Measurements from ENCODE around the gene DNAJC4. TPM values are rescaled to one million over a fixed set of nuclear protein-coding genes. Genes with fewer than 3 reads are reported as not detected.
A peak's percentile ranks its signal among the peaks of the same experiment; 100 is the strongest.

DNAJC4 gene
- polyA plus RNA-seq, 2 of the 4 experiments (the other 2 are of a cell fraction), result 9.8 to 16.2 TPM

DNA sequence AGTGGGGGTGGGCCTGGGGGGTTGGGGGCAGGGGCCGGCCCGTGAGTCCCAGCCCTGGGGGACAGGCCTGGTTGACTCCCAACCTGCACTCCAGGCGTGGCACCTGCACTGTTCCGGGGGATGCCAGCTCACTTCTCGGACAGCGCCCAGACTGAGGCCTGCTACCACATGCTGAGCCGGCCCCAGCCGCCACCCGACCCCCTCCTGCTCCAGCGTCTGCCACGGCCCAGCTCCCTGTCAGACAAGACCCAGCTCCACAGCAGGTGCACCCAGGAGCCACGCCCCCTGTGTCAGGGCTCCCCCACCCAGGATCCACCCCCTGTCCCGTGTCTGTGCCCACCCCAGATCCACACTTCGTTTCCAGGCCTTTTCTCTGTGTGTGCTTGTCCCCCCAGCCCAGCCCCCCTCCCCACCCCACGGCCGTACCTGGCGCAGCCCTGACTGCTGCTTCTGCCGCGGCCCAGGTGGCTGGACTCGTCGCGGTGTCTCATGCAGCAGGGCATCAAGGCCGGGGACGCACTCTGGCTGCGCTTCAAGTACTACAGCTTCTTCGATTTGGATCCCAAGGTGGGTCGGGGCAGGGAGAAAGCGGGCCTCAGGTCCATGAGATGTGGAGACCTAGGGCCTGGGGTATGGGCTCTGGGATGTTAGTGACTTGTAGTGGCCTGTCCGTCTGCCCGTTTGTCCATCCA, 19.0 kb upstream of the DNAJC4 start (continued):
- TF ChIP-seq ELK1 (IDR thresholded peaks at IDR 0.05; ENCODE audit: low read depth, low read length), result no peak

- Histone ChIP-seq H3K4me3 (no peak overlapping the region), H3K4me2 (no peak overlapping the region), H3K4me1 (no peaks in the 10 kb centered on the region), H3K9me3 (no peaks in the 10 kb centered on the region), H3K27ac (no peak overlapping the region)
- TF ChIP-seq POLR2A (IDR thresholded peaks at IDR 0.05; ENCODE audit: low read length) (no peak), MAX (IDR thresholded peaks at IDR 0.05) (no peak), CEBPB (IDR thresholded peaks at IDR 0.05) (no peak), FOSL2 (IDR thresholded peaks at IDR 0.05) (no peak), FOSL2 (CRISPR knock-in tag; IDR thresholded peaks at IDR 0.05) (no peak), CTCF (IDR thresholded peaks at IDR 0.05) (no peak), EP300 (IDR thresholded peaks at IDR 0.05) (no peak), CBX2 (IDR thresholded peaks at IDR 0.05; ENCODE audit: borderline replicate concordance, low read depth) (no peak), REST (IDR thresholded peaks at IDR 0.05) (no peak)
- DNase-seq (ENCODE audit: low read depth in 1 of 2, low spot score in 1 of 2), result no peak
- WGBS (ENCODE audit: missing lambda C conversion rate), result 76% methylated on average over 4 of the region's 6 CpGs
- FAIRE-seq, result no peak
- POLR2A ChIA-PET, result no interaction called here
- CTCF ChIA-PET, result interaction anchor here (0.8 to 19.9 kb wide), 5 partner anchors 9 to 84 kb away, joined by 3 to 254 read pairs (median 7); partner anchors contain the start of genes CATSPERZ, FERMT3, NUDT22 and PLCB3
- ATAC-seq, result peak; percentile 29 to 30; a peak in 3 of 6 replicates
Observed at GRCh38 chr11:64216879-64217278, 13.5 kb upstream of the DNAJC4 start.

GRCh38 chr11:64218628-64219353, 11.6 kb upstream of the DNAJC4 start:
- ChIA-PET POLR2A (interaction anchor here (0.6 kb wide), 1 partner anchor 34 kb away, joined by 7 read pairs; no protein-coding TSS in a partner anchor), CTCF (interaction anchor here (1.2 to 19.9 kb wide), 4 partner anchors 16 to 556 kb away, joined by 3 to 254 read pairs (median 6); partner anchors contain the start of gene FERMT3)
- TF ChIP-seq HMGXB4 (CRISPR knock-in tag; IDR thresholded peaks at IDR 0.05; ENCODE audit: borderline replicate concordance) (no peak), ZFP36 (IDR thresholded peaks at IDR 0.05; ENCODE audit: borderline replicate concordance, partially characterized antibody) (peak; percentile 83), GATA3 (IDR thresholded peaks at IDR 0.05; ENCODE audit: borderline replicate concordance) (no peak)
- ATAC-seq (0 out of 6 replicates have a peak, but pooled peaks of 1 of the 2 experiments have one; percentile 5), FAIRE-seq (no peak), DNase-seq (ENCODE audit: low read depth in 1 of 2, low spot score in 1 of 2) (no peak)
- H3K4me1 ChIP-seq, result no peaks in the 10 kb centered on the region; the same call in 2 of the 3 replicates
- WGBS (ENCODE audit: missing lambda C conversion rate), result 63% methylated on average over 4 of the region's 11 CpGs
- no peak overlapping the region for H3K4me2 ChIP-seq
- H3K9me3 ChIP-seq, result no peaks in the 10 kb centered on the region
- no peak overlapping the region for H3K4me3 ChIP-seq
- no peak overlapping the region for H3K27ac ChIP-seq

Data from A549 (cell line).